ENCODE measurements around the gene KLRD1.
"Not testable (repeated sequence)": the region's sequence is repeated elsewhere in the genome, so short reads cannot be mapped to it uniquely, and the experiment has no call there.

Gene KLRD1

DNA sequence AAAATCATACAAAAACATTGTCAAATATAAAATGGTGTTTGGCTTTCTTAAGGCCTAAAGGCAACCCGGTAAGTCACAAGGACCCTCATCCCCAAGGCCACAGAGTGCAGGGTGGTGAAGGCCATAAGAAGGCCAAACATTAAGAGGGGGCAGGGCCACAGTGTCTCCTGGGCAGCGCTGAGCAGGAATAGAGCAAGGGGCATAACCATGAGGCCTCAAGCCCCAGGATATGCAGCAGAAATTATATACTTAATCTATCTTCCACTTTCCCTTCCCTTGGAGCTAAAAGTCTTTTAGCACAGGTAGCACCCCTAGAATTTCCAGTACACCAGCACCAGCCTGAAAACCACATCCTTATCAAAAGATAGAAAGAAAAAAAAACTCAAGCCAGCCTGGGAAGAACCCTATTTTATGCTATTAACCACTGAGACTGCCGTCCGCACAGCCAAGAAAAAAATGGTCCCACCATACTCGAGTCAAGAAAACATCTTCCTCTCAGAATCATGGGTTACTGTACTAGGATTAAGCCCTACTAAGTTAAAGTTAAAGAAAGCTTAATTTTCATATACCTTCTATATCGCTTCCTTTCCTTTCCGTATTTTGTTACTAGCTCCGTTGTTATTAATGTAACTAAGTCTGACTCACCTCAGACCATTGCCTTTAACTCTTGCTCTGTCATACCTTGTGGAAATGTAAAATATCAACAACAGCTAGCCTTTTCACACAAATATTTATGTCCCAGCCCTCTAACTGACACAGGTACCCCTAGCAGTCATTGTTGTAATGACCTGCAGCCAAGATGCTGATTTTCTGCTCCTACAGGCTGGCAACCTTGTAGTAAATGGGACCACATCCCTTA, 62.1 kb downstream of the KLRD1 start:
- no peak for DNase-seq (ENCODE audit: low read depth)

DNA sequence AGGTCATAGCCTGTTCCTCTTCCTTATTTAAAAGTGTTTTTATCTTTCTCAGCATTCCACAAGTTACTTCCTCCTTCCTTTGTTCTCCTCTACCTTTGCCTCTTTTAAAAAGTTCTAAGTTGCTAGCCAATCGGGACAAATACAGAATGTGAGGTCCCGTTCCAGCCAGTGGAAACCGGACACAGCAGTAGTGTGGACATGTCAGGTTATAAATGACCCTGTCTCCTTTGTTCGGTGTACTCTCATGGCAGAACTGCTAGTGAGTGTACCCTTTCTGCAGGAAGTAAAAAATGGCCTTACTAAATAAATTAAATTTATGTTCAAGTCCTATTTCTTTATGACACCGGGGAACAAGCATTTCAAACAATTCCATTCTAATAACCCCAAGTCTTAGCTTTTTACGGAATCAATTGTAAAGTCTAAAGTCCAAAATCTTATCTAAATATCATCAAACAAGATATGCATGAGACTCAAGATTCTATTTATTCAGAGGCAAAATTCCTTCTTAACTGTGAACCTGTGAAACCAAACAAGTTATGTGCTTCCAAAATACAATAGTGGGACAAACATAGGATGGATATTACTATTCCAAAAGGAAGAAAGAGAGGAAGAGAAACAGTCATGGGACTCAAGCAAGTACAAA, 64.3 kb downstream of the KLRD1 start:
- DNase-seq (ENCODE audit: low read depth) = not testable (repeated sequence)

- DNase-seq (ENCODE audit: low read depth) = no peak
These were observed 64.9 kb downstream of the KLRD1 start for GRCh38 chr12:10372559-10372958.

- no peak for DNase-seq (ENCODE audit: low read depth)
These were observed 67.0 kb downstream of the KLRD1 start for GRCh38 chr12:10374624-10375018.

DNA sequence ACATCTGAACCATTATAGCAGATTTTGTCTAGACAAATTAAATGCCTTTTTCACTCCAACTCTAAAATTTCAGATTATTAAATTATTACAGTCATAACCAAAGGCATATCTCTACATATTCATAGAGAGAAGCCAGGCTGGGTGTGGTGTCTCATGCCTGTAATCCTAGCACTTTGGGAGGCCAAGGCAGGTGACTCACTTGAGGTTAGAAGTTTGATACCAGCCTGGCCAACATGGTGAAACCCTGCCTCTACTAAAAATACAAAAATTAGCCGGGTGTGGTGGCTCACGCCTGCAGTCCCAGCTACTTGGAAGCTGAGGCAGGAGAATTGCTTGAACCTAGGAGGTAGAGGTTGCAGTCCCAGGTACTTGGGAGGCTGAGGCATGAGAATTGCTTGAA, 71.1 kb downstream of the KLRD1 start:
- not testable (repeated sequence) for DNase-seq (ENCODE audit: low read depth)

All from stimulated activated CD8-positive, alpha-beta memory T cell treated with anti-CD3 and anti-CD28 coated beads, Interleukin-7, amount 100 ng/mL, for 24 hours (primary cell).